Brain microvascular endothelial cell (primary cell): ENCODE data around the gene SACS.

Experiments
- DNase-seq: peaks from one replicate; pipeline ENCODE4 v3.0.0-alpha.2; 2020
- H3K27ac ChIP-seq: fragments of 250-450 bp; sonication (Bioruptor Pico); 2 replicates; pipeline ENCODE4 v1.5.1; 2020; ENCODE audit warnings: mild to moderate bottlenecking, moderate library complexity
- H3K27me3 ChIP-seq: fragments of 250-450 bp; sonication (Bioruptor Pico); replicated peaks from 2 replicates; pipeline ENCODE4 v1.5.1; 2020; ENCODE audit warnings: mild to moderate bottlenecking
- H3K36me3 ChIP-seq: fragments of 250-450 bp; sonication (Bioruptor Pico); replicated peaks from 2 replicates; pipeline ENCODE4 v1.5.1; 2020; ENCODE audit warnings: mild to moderate bottlenecking
- H3K4me3 ChIP-seq: 2 replicates; pipeline ENCODE4 v1.5.1; 2011; ENCODE audit warnings: low read depth, mild to moderate bottlenecking, control low read depth, low read length, moderate library complexity
- CTCF ChIP-seq: IDR thresholded peaks from 2 replicates; pipeline ENCODE4 v1.5.1; 2011; ENCODE audit warnings: low read depth, mild to moderate bottlenecking, moderate library complexity, low read length, control low read depth, inconsistent platforms; ENCODE audit errors: missing control alignments
- in situ Hi-C: cut with HindIII; loops from 2 replicates; pipeline ENCODE4 v1.10.0; 2017; ENCODE audit warnings: low sequenced_read_pairs, low pct_ligation_motif_present

The SACS gene

GRCh38 chr13:23450340-23451046 is 17.0 kb upstream of the SACS start:
- Histone ChIP-seq H3K27me3 (no peaks in the 10 kb centered on the region), H3K27ac (no peak overlapping the region), H3K4me3 (no peak overlapping the region), H3K36me3 (no peaks in the 10 kb centered on the region)
- no peak for TF ChIP-seq CTCF
- in situ Hi-C loops: no loop called here
- DNase-seq: no peak

GRCh38 chr13:23449398-23450162 is 16.1 kb upstream of the SACS start:
- Histone ChIP-seq H3K4me3 (no peak overlapping the region), H3K36me3 (no peaks in the 10 kb centered on the region), H3K27ac (no peak overlapping the region), H3K27me3 (no peaks in the 10 kb centered on the region)
- in situ Hi-C loops: no loop called here
- DNase-seq: no peak
- no peak for TF ChIP-seq CTCF

- in situ Hi-C loops: no loop called here
- DNase-seq: no peak
- Histone ChIP-seq H3K27ac (no peak overlapping the region), H3K36me3 (no peaks in the 10 kb centered on the region), H3K4me3 (no peak overlapping the region), H3K27me3 (no peaks in the 10 kb centered on the region)
- TF ChIP-seq CTCF: no peak
Measured at GRCh38 chr13:23447927-23448326, 14.4 kb upstream of the SACS start.

- TF ChIP-seq CTCF: no peak
- DNase-seq: no peak
- H3K4me3 ChIP-seq: no peak overlapping the region
- H3K36me3 ChIP-seq: no peaks in the 10 kb centered on the region
- in situ Hi-C loops: no loop called here
- H3K27me3 ChIP-seq: no peaks in the 10 kb centered on the region
- no peak overlapping the region for H3K27ac ChIP-seq
Measured at GRCh38 chr13:23445794-23446193, 12.3 kb upstream of the SACS start.

GRCh38 chr13:23443878-23444277 is 10.4 kb upstream of the SACS start:
- H3K4me3 ChIP-seq: no peak overlapping the region
- in situ Hi-C loops: no loop called here
- no peak for TF ChIP-seq CTCF
- H3K27me3 ChIP-seq: no peaks in the 10 kb centered on the region
- H3K36me3 ChIP-seq: no peaks in the 10 kb centered on the region
- no peak for DNase-seq
- no peak overlapping the region for H3K27ac ChIP-seq

GRCh38 chr13:23443110-23443509 is 9.6 kb upstream of the SACS start:
- Histone ChIP-seq H3K36me3 (no peaks in the 10 kb centered on the region), H3K27ac (no peak overlapping the region), H3K27me3 (no peaks in the 10 kb centered on the region), H3K4me3 (no peak overlapping the region)
- no peak for TF ChIP-seq CTCF
- no peak for DNase-seq
- in situ Hi-C loops: no loop called here
